ENCODE measurements around the gene METTL23.

The METTL23 gene

GRCh38 chr17:76726776-76727718, at the start of gene METTL23:
Gene METTL23, plus strand, starts transcription at chr17:76726839. Its CDS starts 2,872 bp downstream, at chr17:76729711.
- DNase-seq = peak; percentile 65

- no peak for DNase-seq
Observed at GRCh38 chr17:76677406-76677805, 49.2 kb upstream of the METTL23 start.

GRCh38 chr17:76678330-76678729, 48.3 kb upstream of the METTL23 start:
- DNase-seq = no peak

GRCh38 chr17:76679239-76679638, 47.4 kb upstream of the METTL23 start:
- DNase-seq = no peak

- peak; percentile 47 for DNase-seq
Observed at GRCh38 chr17:76681222-76682137, 45.2 kb upstream of the METTL23 start.

- no peak for DNase-seq
Observed at GRCh38 chr17:76682296-76682695, 44.3 kb upstream of the METTL23 start.

- DNase-seq = no peak
Observed at GRCh38 chr17:76683011-76683755, 43.5 kb upstream of the METTL23 start.

- DNase-seq = no peak
Observed at GRCh38 chr17:76683921-76684745, 42.5 kb upstream of the METTL23 start.

GRCh38 chr17:76684756-76685155, 41.9 kb upstream of the METTL23 start:
- no peak for DNase-seq

GRCh38 chr17:76685366-76685765, 41.3 kb upstream of the METTL23 start:
- DNase-seq = no peak

- DNase-seq = no peak
Observed at GRCh38 chr17:76685846-76686245, 40.8 kb upstream of the METTL23 start.

- no peak for DNase-seq
Observed at GRCh38 chr17:76686538-76687297, 39.9 kb upstream of the METTL23 start.

- DNase-seq = no peak
Observed at GRCh38 chr17:76687298-76688164, 39.1 kb upstream of the METTL23 start.

GRCh38 chr17:76688165-76688622, 38.4 kb upstream of the METTL23 start:
- DNase-seq = peak; percentile 41

- no peak for DNase-seq
Observed at GRCh38 chr17:76689859-76690258, 36.8 kb upstream of the METTL23 start.

GRCh38 chr17:76690596-76691280, 35.9 kb upstream of the METTL23 start:
- no peak for DNase-seq

GRCh38 chr17:76691379-76692191, 35.1 kb upstream of the METTL23 start:
- no peak for DNase-seq
